CD8-positive, alpha-beta memory T cell (primary cell): ENCODE results near the gene ITGAL. TPM values are rescaled to one million over a fixed set of nuclear protein-coding genes. Genes with fewer than 3 reads are reported as not detected.
"Not testable (repeated sequence)": the region's sequence is repeated elsewhere in the genome, so short reads cannot be mapped to it uniquely, and the experiment has no call there.

Source experiments
- CTCF ChIA-PET: fragments of 350-600 bp; sonication (Branson Sonifier 250); formaldehyde crosslinking; loops from one replicate; lab custom pipeline; 2021; ENCODE audit warnings: antibody characterized with exemption; lab: Charles Lee
- POLR2A ChIA-PET: fragments of 350-600 bp; sonication (Branson Sonifier 250); formaldehyde crosslinking; loops from one replicate; lab custom pipeline; 2021; ENCODE audit warnings: antibody characterized with exemption; lab: Charles Lee
- DNase-seq, 5 donors: peaks; one replicate each; pipeline versions ENCODE4 v3.0.0 to v3.0.0-alpha.2; 2020 to 2022; ENCODE audit warnings: mixed read lengths in 1 of 5
- H3K27ac ChIP-seq: one replicate; pipeline ENCODE4 v1.7.0; 2013; ENCODE audit warnings: low read depth, mild to moderate bottlenecking, low read length, moderate library complexity
- H3K27me3 ChIP-seq: 2 replicates; pipeline ENCODE4 v1.7.0; 2013; ENCODE audit warnings: low read length, mild to moderate bottlenecking; ENCODE audit not compliant: insufficient read depth, poor library complexity, severe bottlenecking
- H3K36me3 ChIP-seq: 2 replicates; pipeline ENCODE4 v1.7.0; 2013; ENCODE audit warnings: mild to moderate bottlenecking, low read length, moderate library complexity; ENCODE audit not compliant: insufficient read depth
- H3K4me1 ChIP-seq: 2 replicates; pipeline ENCODE4 v1.7.0; 2013; ENCODE audit warnings: mild to moderate bottlenecking, low read length, moderate library complexity; ENCODE audit not compliant: insufficient read depth
- H3K4me3 ChIP-seq: 2 replicates; pipeline ENCODE4 v1.7.0; 2013; ENCODE audit warnings: mild to moderate bottlenecking, low read length
- H3K9me3 ChIP-seq: 2 replicates; pipeline ENCODE4 v1.7.0; 2013; ENCODE audit warnings: mild to moderate bottlenecking, low read length
- H3K27ac Mint-ChIP-seq, 8 donors: one replicate each; pipeline ENCODE4 v1.8.0; 2020 to 2021; ENCODE audit warnings: mixed read lengths in 8 of 8, mild to moderate bottlenecking in 6 of 8, inconsistent platforms in 3 of 8, moderate library complexity in 3 of 8
- H3K27me3 Mint-ChIP-seq, 2 donors: one replicate each; pipeline ENCODE4 v1.8.0; 2020 to 2021; ENCODE audit warnings: mixed read lengths in 2 of 2, mild to moderate bottlenecking in 1 of 2, moderate library complexity in 1 of 2
- H3K36me3 Mint-ChIP-seq, 3 donors: one replicate each; pipeline ENCODE4 v1.8.0; 2020 to 2021; ENCODE audit warnings: mixed read lengths in 3 of 3, inconsistent platforms in 1 of 3, mild to moderate bottlenecking in 1 of 3
- H3K4me1 Mint-ChIP-seq, 3 donors: one replicate each; pipeline ENCODE4 v1.8.0; 2020 to 2021; ENCODE audit warnings: mixed read lengths in 3 of 3, inconsistent platforms in 1 of 3, mild to moderate bottlenecking in 1 of 3
- H3K4me3 Mint-ChIP-seq, 7 donors: one replicate each; pipeline ENCODE4 v1.8.0; 2020 to 2021; ENCODE audit warnings: mixed read lengths in 7 of 7, mild to moderate bottlenecking in 6 of 7, moderate library complexity in 4 of 7, inconsistent platforms in 2 of 7
- H3K9me3 Mint-ChIP-seq, 5 donors: one replicate each; pipeline ENCODE4 v1.8.0; 2020 to 2022; ENCODE audit warnings: mixed read lengths in 5 of 5, mild to moderate bottlenecking in 3 of 5, moderate library complexity in 2 of 5, inconsistent platforms in 1 of 5
- polyA plus RNA-seq: library from polyadenylated mRNA; unstranded; fragments of 300-500 nt; fragmentation: Illumina TruSeq; gene quantifications from one replicate; pipeline ENCODE4 v1.2.3, GENCODE V29; 2021
- total RNA-seq, 2 experiments: library from RNA; stranded (reverse); gene quantifications; one replicate each; pipeline ENCODE4 v1.2.3, GENCODE V29; 2021

ITGAL gene
- total and polyA plus RNA-seq, 3 experiments from 2014 or later = 256 to 363 (median 333) TPM

DNA sequence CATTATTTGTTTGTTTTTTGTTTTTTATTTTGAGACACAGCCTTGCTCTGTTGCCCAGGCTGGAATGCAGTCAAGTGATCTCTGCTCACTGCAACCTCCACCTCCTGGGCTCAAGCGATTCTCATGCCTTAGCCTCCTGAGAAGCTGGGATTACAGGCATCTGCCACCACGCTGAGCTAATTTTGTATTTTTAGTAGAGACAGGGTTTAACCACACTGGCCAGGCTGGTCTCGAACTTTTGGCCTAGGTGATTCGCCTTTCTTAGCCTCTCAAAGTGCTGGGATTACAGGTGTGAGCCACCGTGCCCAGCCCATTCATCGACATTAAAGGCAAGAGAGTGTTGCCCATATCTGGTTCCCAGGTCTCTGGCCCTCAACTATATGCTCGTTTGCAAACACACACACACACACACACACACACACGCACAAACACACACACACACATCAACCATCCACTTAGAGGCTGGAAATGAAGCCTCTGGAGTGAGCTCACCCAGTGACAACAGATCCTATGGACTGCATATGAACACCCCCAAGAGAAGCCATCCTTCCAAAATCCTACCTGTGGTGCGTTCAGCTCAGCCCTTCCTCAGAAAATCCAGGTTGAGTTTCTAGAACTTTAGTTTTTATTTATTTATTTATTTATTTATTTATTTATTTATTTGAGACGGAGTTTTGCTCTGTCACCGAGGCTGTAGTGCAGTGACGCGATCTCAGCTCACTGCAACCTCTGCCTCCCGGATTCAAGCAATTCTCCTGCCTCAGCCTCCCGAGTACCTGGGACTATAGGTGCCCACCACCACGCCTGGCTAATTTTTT lies 14.6 kb upstream of the ITGAL start:
- no peak for DNase-seq
- Mint-ChIP-seq H3K27me3 (no peaks in the 10 kb centered on the region), H3K9me3 (no peaks in the 10 kb centered on the region), H3K4me3 (peak overlapping the region; percentile 41 to 82 (median 70)), H3K27ac (peak overlapping the region; percentile 68 to 95 (median 92)), H3K4me1 (peaks cover 38 to 67% (median 61%) of the 10 kb centered on the region in 3 donors), H3K36me3 (no peaks in the 10 kb centered on the region)
- Histone ChIP-seq H3K4me1 (peaks cover 25% of the 10 kb centered on the region), H3K36me3 (no peaks in the 10 kb centered on the region), H3K9me3 (no peaks in the 10 kb centered on the region), H3K4me3 (no peak overlapping the region), H3K27me3 (no peaks in the 10 kb centered on the region), H3K27ac (no peak overlapping the region)
- POLR2A ChIA-PET = interaction anchor here (0.8 to 6.2 kb wide), 6 partner anchors 8 to 114 kb away, joined by 3 to 102 read pairs (median 10); partner anchors contain the start of genes DCTPP1 and ITGAL
- CTCF ChIA-PET = interaction anchor here (1.0 to 4.4 kb wide), 10 partner anchors 8 to 34 kb away, joined by 3 to 43 read pairs (median 16); partner anchors contain the start of genes DCTPP1, ITGAL and SEPHS2

DNA sequence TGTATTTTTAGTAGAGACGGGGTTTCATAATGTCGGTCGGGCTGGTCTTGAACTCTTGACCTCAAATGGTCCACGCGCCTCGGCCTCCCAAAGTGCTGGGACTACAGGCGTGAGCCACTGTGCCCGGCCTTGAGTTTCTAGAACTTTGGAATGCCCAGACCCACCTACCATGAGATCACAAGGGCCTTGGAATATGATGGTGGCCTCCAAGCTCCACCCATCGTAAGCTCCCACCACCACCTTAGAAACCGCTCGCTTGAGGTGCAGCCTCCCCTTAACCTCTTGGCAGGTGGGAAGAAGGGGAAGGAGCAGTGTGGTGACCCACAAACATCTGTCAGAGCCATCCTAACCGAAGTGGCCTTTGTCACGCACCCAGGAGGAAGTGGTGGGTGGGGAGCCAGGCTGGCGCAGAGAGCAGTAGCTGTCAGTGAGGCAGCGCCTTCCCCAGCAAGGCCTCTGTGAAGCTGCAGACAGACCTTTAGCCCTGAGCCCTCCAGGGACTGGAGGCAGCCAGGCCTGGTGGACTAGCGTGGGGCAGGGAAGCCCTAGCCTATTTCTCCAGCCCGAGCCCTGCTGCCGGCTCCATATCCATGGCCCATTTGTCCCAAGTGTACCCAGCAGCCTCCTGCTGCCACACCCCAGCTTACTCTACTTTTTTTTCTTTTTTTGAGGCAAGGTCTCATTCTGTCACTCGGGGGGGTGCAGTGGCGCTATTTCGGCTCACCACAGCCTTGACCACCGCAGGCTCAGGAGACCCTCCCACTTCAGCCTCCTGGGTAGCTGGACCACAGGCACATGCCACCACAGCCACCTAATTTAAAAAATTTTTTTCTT lies 13.8 kb upstream of the ITGAL start:
- no peaks in the 10 kb centered on the region for H3K27me3 Mint-ChIP-seq
- Histone ChIP-seq H3K27ac (no peak overlapping the region), H3K4me1 (peaks cover 25% of the 10 kb centered on the region), H3K4me3 (peak overlapping the region; percentile 18), H3K36me3 (no peaks in the 10 kb centered on the region), H3K27me3 (no peaks in the 10 kb centered on the region), H3K9me3 (no peaks in the 10 kb centered on the region)
- peaks cover 41 to 72% (median 63%) of the 10 kb centered on the region in 3 donors for H3K4me1 Mint-ChIP-seq
- DNase-seq = peak; percentile 50 to 89 (median 71)
- no peaks in the 10 kb centered on the region for H3K9me3 Mint-ChIP-seq
- ChIA-PET CTCF (interaction anchor here (1.0 to 4.4 kb wide), 9 partner anchors 9 to 140 kb away, joined by 3 to 43 read pairs (median 16); partner anchors contain the start of genes DCTPP1, ITGAL and SEPHS2), POLR2A (interaction anchor here (0.6 to 6.2 kb wide), 11 partner anchors 9 to 113 kb away, joined by 3 to 102 read pairs (median 4); partner anchors contain the start of genes DCTPP1 and ITGAL)
- no peaks in the 10 kb centered on the region for H3K36me3 Mint-ChIP-seq
- H3K4me3 Mint-ChIP-seq = peak overlapping the region; percentile 41 to 82 (median 70)
- peak overlapping the region; percentile 68 to 95 (median 89) for H3K27ac Mint-ChIP-seq

DNA sequence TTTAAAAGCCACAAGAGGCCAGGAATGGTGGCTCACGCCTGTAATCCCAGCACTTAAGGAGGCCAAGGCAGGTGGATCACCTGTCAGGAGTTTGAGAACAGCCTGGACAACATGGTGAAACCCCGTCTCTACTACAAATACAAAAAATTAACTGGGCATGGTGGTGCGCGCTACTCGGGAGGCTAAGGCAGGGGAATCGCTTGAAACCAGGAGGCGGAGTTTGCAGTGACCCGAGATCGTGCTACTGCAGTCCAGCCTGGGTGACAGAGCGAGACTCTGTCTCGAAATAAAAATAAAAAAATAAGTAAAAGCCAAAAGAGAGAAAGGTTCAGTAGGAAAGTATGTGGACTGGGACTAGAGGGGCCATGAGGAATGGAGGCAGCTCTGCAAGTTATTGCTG lies 13.1 kb upstream of the ITGAL start:
- H3K4me3 ChIP-seq = no peak overlapping the region
- H3K27me3 Mint-ChIP-seq = no peaks in the 10 kb centered on the region
- H3K27me3 ChIP-seq = no peaks in the 10 kb centered on the region
- H3K27ac Mint-ChIP-seq = peak overlapping the region in 7 of 8 donors; percentile 23 to 92 (median 80)
- ChIA-PET POLR2A (interaction anchor here (0.5 to 6.2 kb wide), 11 partner anchors 9 to 490 kb away, joined by 3 to 102 read pairs (median 5); partner anchors contain the start of gene ITGAL), CTCF (interaction anchor here (1.0 to 4.4 kb wide), 8 partner anchors 10 to 139 kb away, joined by 3 to 43 read pairs (median 16); partner anchors contain the start of genes DCTPP1, ITGAL and SEPHS2)
- H3K36me3 Mint-ChIP-seq = no peaks in the 10 kb centered on the region
- peaks cover 38 to 69% (median 57%) of the 10 kb centered on the region in 3 donors for H3K4me1 Mint-ChIP-seq
- no peak overlapping the region for H3K27ac ChIP-seq
- no peak for DNase-seq
- peak overlapping the region in 3 of 7 donors; percentile 70 to 87 (median 73) for H3K4me3 Mint-ChIP-seq
- no peaks in the 10 kb centered on the region for H3K9me3 ChIP-seq
- peaks cover 25% of the 10 kb centered on the region for H3K4me1 ChIP-seq
- no peaks in the 10 kb centered on the region for H3K9me3 Mint-ChIP-seq
- no peaks in the 10 kb centered on the region for H3K36me3 ChIP-seq

DNA sequence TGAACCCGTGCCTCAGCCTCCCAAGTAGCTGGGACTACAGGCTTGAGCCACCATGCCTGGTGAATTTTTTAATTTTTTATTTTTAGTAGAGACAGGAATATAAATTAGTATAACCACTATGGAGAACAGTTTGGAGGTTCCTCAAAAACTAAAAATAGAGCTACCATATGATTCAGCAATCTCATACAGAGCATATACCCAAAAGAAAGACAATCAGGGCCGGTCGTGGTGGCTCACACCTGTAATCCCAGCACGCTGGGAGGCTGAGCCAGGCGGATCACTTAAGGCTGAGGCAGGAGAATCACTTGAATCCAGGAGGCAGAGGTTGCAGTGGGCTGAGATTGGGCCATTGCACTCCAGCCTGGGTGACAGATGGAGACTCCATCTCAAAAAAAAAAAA lies 11.1 kb upstream of the ITGAL start:
- not testable (repeated sequence) for H3K4me3 Mint-ChIP-seq, H3K27me3 ChIP-seq, H3K36me3 Mint-ChIP-seq, H3K36me3 ChIP-seq, DNase-seq, H3K27me3 Mint-ChIP-seq, H3K9me3 ChIP-seq, H3K9me3 Mint-ChIP-seq, H3K27ac ChIP-seq, H3K4me3 ChIP-seq
- H3K4me1 ChIP-seq = peaks cover 34% of the 10 kb centered on the region
- ChIA-PET CTCF (interaction anchor here (0.9 to 4.4 kb wide), 3 partner anchors 12 to 31 kb away, joined by 4 to 32 read pairs (median 13); partner anchors contain the start of genes DCTPP1 and ITGAL), POLR2A (interaction anchor here (0.7 to 6.2 kb wide), 2 partner anchors 11 to 41 kb away, joined by 10 to 102 read pairs; partner anchors contain the start of gene ITGAL)
- Mint-ChIP-seq H3K27ac (peak overlapping the region in 1 of 8 donors; percentile 38), H3K4me1 (peaks cover 34 to 68% (median 54%) of the 10 kb centered on the region in 3 donors)

DNA sequence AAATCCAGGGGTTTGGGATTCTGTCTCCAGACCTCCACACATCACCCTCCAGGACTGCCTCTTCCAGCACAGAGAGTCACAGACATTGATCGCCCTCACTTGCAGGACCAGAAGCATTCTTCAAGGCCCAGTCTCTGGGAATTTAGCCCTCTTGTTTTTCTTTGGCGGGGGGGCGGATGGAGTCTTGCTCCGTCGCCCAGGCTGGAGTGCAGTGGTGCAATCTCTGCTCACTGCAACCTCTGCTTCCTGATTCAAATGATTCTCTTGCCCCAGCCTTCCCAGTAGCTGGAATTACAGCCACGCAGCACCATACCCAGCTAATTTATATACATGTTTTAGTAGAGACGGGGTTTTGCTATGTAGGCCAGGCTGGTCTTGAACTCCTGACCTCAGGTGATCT lies 8.5 kb upstream of the ITGAL start:
- POLR2A ChIA-PET = interaction anchor here (0.5 kb wide), 1 partner anchor 744 kb away, joined by 5 read pairs; no protein-coding TSS in a partner anchor
- peak overlapping the region in 4 of 8 donors; percentile 19 to 79 (median 54) for H3K27ac Mint-ChIP-seq

DNA sequence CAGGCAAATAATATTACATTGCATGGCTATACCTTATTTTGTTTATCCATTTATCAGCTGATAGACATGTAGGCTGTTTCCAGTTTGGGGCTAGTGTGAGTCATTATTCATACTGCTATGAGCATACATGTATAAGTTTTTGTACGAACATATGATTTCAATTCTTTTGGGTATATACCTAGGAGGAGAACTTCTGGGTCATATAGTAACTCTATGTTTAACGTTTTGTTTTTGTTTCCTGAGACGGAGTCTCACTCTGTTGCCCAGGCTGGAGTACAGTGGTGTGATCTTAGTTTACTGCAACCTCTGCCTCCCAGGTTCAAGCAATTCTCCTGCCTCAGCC lies 2.4 kb upstream of the ITGAL start:
- H3K27ac ChIP-seq = no peak overlapping the region
- ChIA-PET POLR2A (interaction anchor here (1.0 to 4.9 kb wide), 2 partner anchors 11 to 101 kb away, joined by 7 to 102 read pairs; partner anchors contain the start of gene ZNF688), CTCF (interaction anchor here (0.9 to 3.2 kb wide), 4 partner anchors 11 to 36 kb away, joined by 3 to 15 read pairs (median 3); no protein-coding TSS in a partner anchor)
- H3K36me3 ChIP-seq = peaks cover 2% of the 10 kb centered on the region
- Mint-ChIP-seq H3K4me1 (peaks cover 41 to 67% (median 44%) of the 10 kb centered on the region in 3 donors), H3K27me3 (no peaks in the 10 kb centered on the region), H3K36me3 (peaks cover 3 to 28% (median 4%) of the 10 kb centered on the region in 3 donors), H3K4me3 (peak overlapping the region in 5 of 7 donors; percentile 36 to 59 (median 44)), H3K9me3 (peaks cover 0 to 3% (median 0%) of the 10 kb centered on the region in 5 donors), H3K27ac (peak overlapping the region; percentile 82 to 96 (median 90))
- no peak for DNase-seq
- no peaks in the 10 kb centered on the region for H3K9me3 ChIP-seq
- peaks cover 54% of the 10 kb centered on the region for H3K4me1 ChIP-seq
- no peaks in the 10 kb centered on the region for H3K27me3 ChIP-seq
- no peak overlapping the region for H3K4me3 ChIP-seq

More for the DNA sequence above, 8.5 kb upstream of the ITGAL start:
- DNase-seq = no peak
- Histone ChIP-seq H3K27me3 (no peaks in the 10 kb centered on the region), H3K36me3 (no peaks in the 10 kb centered on the region), H3K4me3 (no peak overlapping the region), H3K9me3 (no peaks in the 10 kb centered on the region), H3K4me1 (peaks cover 16% of the 10 kb centered on the region), H3K27ac (no peak overlapping the region)
- CTCF ChIA-PET = interaction anchor here (1.0 kb wide), 1 partner anchor 46 kb away, joined by 3 read pairs; no protein-coding TSS in a partner anchor
- no peaks in the 10 kb centered on the region for H3K27me3 Mint-ChIP-seq
- no peaks in the 10 kb centered on the region for H3K36me3 Mint-ChIP-seq
- no peak overlapping the region for H3K4me3 Mint-ChIP-seq
- H3K9me3 Mint-ChIP-seq = no peaks in the 10 kb centered on the region
- peaks cover 18 to 53% (median 28%) of the 10 kb centered on the region in 3 donors for H3K4me1 Mint-ChIP-seq

DNA sequence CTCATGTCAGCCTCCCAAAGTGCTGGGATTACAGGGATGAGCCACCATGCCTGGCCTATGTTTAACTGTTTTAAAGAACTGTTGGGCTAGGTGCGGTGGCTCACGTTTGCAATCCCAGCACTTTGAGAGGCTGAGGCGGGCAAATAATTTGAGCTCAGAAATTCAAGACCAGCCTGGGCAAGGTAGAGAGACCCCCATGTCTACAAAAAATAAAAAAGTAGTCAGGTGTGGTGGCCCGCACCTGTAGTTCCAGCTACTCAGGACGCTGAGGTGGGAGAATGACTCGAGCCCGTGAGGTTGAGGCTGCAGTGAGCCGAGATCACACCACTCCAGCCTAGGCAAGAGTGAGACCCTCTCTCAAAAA lies 1.9 kb upstream of the ITGAL start:
- Mint-ChIP-seq H3K27me3 (no peaks in the 10 kb centered on the region), H3K4me3 (peak overlapping the region in 5 of 7 donors; percentile 19 to 84 (median 63)), H3K27ac (peak overlapping the region; percentile 26 to 99 (median 94)), H3K36me3 (peaks cover 6 to 33% (median 6%) of the 10 kb centered on the region in 3 donors), H3K4me1 (peaks cover 45 to 70% (median 47%) of the 10 kb centered on the region in 3 donors), H3K9me3 (peaks cover 0 to 3% (median 0%) of the 10 kb centered on the region in 5 donors)
- Histone ChIP-seq H3K27ac (no peak overlapping the region), H3K27me3 (no peaks in the 10 kb centered on the region), H3K4me3 (no peak overlapping the region), H3K4me1 (peaks cover 57% of the 10 kb centered on the region), H3K36me3 (peaks cover 5% of the 10 kb centered on the region), H3K9me3 (no peaks in the 10 kb centered on the region)
- ChIA-PET CTCF (interaction anchor here (0.9 to 3.2 kb wide), 4 partner anchors 12 to 37 kb away, joined by 3 to 15 read pairs (median 3); no protein-coding TSS in a partner anchor), POLR2A (interaction anchor here (1.0 to 4.9 kb wide), 3 partner anchors 11 to 101 kb away, joined by 7 to 102 read pairs (median 29); partner anchors contain the start of gene ZNF688)
- no peak for DNase-seq
